ENCODE measurements around the gene MTHFD2L.

DNA sequence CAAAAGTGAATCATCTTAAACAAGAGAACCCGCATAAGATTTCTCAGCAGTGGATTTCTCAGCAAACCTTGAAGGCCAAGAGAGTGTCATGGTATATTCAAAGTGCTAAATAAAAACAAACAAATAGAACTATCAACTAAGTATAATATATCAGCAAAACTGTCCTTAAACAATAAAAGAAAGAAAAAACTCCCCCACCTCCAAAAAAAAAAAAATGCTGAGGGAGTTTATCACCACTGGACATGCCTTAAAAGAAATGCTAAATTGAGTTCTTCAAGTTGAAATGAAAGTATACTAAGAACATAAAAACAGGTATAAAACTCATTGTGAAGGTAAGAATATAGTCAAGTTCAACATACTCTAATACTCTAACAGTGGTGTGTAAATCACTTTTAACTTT lies 96.5 kb downstream of the MTHFD2L start:
- TF ChIP-seq, protein P1, sequence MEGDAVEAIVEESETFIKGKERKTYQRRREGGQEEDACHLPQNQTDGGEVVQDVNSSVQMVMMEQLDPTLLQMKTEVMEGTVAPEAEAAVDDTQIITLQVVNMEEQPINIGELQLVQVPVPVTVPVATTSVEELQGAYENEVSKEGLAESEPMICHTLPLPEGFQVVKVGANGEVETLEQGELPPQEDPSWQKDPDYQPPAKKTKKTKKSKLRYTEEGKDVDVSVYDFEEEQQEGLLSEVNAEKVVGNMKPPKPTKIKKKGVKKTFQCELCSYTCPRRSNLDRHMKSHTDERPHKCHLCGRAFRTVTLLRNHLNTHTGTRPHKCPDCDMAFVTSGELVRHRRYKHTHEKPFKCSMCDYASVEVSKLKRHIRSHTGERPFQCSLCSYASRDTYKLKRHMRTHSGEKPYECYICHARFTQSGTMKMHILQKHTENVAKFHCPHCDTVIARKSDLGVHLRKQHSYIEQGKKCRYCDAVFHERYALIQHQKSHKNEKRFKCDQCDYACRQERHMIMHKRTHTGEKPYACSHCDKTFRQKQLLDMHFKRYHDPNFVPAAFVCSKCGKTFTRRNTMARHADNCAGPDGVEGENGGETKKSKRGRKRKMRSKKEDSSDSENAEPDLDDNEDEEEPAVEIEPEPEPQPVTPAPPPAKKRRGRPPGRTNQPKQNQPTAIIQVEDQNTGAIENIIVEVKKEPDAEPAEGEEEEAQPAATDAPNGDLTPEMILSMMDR (IDR thresholded peaks at IDR 0.05; ENCODE audit: low read length) = no peak
- no peak for TF ChIP-seq EZH2 (optimal IDR thresholded peaks at IDR 0.05; ENCODE audit: low read depth, low read length)

Measured in MM.1S (cell line).